ENCODE measurements around the gene CIROP.

CIROP gene

DNA sequence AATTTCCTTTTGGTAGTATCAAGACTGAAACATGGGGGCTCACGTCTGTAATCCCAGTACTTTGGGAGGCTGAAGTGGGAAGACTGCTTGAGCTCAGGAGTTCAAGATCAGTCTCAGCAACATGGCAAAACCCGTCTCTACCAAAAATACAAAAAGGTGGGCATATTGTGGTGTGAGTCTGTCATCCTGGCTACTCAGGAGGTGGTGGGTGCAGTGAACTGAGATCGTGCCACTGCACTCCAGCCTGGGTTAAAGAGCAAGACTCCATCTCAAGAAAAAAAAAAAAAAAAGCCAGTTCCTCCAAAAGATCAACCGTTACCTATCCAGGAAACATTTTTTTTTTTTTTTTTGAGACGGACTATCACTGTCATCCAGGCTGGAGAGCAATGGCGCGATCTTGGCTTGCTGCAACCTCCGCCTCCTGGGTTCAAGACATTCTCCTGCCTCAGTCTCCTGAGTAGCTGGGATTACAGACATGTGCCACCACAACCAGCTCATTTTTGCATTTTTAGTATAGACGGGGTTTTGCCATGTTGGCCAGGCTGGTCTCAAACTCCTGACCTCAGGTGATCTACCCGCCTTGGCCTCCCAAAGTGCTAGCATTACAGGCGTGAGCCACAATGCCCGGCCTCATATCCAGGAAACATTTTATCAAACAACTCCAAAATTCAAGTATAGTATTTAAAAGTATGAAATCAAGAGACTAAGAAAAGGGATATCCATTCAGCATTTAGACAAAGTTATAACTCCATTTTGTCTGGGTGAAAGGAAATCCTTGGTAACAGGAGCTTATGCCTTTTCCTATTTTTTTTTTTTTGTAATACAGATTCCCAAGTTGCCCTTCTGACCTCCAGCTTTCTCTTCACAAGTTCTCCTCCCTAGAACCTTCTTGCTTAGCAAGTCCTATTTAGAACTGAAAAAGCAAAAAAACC, 13.2 kb downstream of the CIROP start:
- DNase-seq: no peak

DNA sequence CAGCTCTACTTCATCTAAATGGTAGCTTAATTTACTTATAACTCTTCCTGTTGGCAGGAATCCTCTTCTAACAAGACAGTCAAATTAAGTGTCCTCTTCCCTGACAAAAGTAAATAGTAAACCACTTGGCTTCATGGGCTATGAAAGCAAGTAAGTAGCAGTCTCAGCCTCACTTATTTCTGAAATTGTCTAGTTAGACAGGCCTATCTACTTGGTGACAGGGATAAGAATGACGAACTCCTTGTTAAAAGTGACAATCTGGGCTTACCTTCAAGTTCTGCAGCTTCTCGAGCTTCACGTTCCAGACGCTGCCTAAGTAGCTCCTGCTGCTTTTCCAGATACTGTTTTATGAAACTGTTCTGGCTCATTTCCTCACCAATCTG, 14.5 kb downstream of the CIROP start:
- DNase-seq: no peak

GRCh38 chr14:23089498-23090253, 15.1 kb downstream of the CIROP start:
- DNase-seq: no peak

DNA sequence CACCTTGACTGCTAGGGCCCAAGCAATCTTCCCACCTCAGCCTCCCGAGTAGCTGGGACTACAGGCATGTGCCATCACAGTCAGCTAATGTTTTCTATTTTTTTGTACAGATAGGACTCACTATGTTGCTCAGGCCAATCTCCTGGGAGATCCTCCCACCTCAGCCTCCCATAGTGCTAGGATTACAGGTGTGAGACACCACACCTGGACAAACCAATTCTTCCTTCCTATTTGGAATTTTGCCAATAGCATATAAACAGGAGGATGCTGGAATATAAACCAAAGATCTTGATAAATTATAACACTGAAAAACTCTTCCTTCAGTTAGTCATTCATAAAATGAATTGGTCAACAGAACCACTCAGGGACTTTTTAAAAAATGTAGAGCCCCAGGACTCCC, 18.2 kb downstream of the CIROP start:
- DNase-seq: no peak

- no peak for DNase-seq
Measured at GRCh38 chr14:23085458-23085857, 19.3 kb downstream of the CIROP start.

DNA sequence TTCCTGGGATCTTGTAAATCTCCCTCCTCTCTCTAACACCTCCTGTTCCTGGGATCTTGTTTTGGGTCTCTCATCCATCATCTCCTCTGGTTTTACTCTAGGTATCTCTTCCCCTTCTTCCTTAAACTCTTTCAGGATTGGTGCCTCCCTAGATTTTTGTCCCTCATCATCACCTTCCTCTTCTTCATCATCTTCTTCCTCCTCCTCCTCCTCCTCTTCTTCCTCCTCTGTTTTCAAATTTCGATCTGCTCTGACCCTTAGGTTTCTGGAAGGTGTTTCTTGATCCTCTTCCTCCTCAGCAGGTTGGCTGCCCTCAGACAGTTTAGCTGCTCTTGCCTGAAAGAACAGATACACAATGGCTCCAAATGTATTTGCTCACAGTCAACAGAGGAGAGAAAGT, 24.3 kb downstream of the CIROP start:
- DNase-seq: no peak

DNA sequence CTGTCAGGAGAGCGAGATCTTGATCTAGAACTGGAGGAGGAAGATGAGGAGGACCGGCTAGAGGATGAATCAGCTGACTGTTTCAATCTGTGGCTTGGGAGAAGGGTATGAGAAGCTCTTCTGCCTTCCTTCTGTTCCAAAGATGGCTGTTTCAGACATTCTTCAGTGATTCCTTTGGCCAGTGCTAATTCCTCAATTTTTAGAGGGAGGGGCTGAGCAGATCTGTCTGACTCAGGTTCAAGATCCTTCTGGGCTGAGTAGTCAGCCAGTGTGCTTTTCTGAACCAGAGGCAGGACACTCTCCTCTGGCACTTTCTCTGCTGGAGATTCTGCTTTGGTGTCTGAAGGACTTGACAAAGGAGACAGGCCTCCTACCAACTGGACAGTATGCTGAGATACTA, 25.1 kb downstream of the CIROP start:
- DNase-seq: no peak

GRCh38 chr14:23078692-23079116, 26.1 kb downstream of the CIROP start:
- no peak for DNase-seq

GRCh38 chr14:23077962-23078361, 26.8 kb downstream of the CIROP start:
- DNase-seq: no peak

DNA sequence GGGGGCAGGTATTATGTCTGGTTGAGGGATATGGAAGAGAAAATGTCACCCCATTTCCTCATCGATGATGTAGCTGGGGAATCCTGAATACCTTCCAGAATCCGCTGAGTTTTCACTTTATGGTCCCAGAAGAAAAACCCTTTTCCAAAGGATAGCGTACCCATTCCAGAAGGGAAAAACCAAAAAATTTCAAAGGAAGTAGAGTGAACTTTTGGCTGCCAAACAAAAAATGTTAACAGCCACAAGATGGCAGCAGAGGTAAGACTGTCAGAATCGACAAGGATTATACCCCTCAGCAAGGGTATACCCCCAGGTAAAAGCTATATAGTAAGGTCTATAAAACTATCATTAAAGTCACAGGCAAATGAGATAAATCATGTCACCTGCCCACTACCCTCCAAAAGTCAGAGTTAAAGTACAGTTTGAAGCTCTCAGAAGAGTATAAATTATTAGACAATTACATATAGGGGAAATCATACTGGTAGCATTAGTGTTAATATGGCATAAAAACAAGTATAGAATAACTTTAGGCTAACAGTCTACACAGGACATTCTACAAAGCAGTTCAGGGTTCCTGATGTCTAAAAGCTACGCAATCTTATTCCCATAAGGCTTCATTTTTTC, 27.9 kb downstream of the CIROP start:
- no peak for DNase-seq

GRCh38 chr14:23074906-23075305, 29.9 kb downstream of the CIROP start:
- no peak for DNase-seq

- DNase-seq: no peak
Measured at GRCh38 chr14:23071921-23072539, 32.8 kb downstream of the CIROP start.

- no peak for DNase-seq
Measured at GRCh38 chr14:23071244-23071920, 33.4 kb downstream of the CIROP start.

- no peak for DNase-seq
Measured at GRCh38 chr14:23070262-23071129, 34.3 kb downstream of the CIROP start.

DNA sequence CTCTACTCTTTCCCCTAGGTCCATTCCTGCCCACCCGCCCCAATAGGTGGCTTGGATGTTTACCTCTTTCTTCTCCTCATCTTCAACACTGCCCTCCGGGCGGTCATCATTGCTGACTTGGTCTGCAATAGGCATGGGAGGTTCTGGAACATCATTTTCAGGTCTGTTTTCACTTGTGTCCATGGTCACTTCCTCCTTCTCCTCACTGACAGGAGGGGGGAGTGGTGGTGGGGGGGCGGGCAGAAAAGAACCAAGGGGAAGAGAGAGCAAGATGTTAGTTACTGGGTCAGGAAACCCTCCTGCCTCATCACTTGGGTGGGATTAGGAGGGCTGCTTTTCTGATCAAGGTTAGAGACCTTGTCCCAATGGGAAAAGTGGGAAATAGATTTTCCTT, 35.4 kb downstream of the CIROP start:
- no peak for DNase-seq

DNA sequence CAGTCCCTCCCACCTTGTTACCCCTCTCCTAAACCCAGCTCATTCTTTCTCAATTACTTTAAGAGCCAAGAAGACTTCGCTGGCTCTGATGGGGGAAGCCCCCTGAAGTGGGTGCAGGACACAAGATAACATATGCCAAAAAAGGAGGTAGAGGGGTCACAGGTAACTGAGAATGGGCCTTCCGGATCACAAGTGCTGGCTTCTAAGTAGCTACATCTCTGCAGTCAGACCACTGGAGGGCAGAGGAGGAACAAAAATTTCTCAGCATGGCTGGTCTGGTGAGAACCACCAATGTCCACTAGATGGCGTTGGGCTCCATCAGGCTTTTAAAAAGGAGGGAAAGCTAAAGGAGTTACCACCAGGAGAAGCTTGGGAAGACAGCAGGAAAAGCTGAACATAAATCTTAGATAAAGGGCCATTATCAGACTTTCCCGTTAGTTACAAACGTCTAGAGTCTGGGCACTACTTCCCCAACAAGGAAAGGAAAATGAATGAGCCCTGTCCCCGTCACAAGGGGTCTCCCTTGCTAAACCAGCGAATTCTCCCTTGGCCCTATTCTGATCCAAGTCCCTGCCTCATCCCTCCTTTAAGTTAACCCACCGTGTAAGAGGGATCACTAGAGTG, 35.9 kb downstream of the CIROP start:
- no peak for DNase-seq

DNA sequence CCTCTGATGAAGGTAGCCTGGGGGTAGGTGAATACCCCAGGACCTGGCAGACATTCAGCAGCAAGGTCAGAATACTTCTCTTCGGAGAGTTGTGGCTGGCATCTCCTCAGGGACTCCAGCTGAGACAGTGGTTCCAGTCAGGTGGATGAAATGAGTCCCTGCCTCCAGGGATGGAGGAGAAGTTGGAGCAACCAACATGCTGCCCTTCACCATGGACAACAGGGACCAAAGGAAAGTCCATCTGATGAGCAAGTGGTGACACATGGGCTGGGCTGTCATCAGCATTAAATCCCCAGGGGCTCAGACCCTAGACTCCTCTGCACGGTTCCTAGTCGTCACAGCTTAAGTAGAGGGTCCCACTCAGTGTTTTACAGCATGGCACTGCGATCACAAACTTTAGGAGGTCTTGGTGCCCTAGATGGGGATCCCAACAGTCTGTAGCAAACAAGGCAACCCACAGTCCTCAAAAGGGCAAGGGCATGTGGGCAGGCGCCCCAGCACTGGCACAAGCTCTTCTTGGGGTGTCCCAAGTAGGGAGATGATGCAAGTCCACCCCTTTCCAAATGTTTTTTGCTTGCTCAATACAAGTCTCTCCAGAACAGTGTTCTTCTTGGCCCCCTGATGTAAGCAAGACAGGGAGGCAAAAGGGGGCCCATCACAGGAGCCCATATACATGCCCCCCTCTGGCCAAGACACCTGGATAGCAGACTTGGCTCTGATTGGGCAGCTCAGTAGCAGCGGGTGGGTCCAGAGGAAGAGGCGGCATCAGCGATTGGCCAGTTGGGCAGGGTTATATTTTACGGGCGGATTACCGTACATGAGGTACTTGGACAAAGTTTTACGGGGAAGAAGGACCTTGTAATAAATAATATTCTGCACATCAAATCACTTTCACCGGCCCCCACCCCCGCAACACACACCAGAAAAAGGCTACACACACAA, 36.7 kb downstream of the CIROP start:
- no peak for DNase-seq

DNA sequence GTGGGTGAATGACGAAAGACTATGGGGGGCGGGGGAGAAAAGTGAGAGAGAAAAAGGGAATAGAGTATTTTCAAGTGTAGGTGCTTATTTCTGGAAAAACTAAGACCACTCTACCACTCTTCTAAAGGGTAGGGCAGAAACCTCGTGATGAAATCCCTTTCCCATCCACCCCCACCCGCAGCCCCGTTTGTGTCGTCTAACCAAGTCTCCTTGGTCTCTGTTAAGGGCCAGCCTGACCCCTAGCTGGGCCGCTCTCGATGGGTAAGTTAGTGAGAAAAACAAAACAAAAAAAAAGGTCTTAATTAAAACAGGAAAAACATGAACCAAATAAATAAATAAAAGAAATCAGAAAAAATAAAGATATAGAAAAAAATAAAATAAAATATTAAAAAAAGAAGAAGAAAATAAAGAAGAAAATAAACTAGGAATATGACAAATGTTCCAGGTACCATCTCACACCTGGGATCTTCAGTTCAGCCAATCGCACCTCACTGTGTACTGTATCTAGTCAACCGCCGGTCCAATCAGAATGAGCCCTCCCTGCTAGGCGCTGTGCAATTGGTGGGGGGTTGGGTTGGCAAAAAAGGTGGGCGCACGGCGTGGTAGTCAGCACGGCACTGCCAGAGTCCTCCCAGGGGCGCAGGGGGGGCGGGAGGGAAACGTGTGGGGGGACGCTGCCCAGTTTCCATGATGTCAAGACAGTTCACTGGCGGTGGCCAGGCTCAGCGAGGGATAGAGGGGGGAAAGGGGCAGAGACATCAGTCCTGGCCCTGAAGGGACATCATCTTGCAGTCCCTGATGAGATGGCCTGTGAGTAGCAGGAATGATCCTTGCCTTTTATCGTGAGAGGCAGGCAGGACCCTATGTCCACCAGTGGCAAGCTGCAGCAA, 37.7 kb downstream of the CIROP start:
- no peak for DNase-seq

DNA sequence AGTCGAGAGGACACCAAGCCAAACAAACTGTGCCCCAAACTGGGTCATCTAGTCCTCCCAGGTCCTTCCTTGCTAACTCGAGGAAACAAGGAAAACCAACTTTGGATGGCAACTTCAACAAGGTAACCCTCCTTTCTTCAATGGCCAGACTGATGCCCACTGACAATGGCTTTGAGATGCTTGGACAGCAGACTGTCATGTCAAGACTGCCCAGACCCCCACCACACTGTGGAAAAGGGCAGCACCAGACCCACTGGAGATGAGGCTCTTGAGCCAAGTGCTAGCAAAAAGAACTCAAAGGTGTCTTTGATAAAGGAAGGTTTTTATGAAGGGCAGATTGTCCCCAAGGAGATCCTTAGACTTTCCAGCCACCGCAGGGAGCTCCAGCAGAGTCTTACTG, 38.4 kb downstream of the CIROP start:
- DNase-seq: no peak
